ENCODE results near the gene ARHGEF7. TPM values are rescaled to one million over a fixed set of nuclear protein-coding genes. Genes with fewer than 3 reads are reported as not detected.

ARHGEF7 gene
- total RNA-seq, 2 donors from 2014 or later: 117 to 152 TPM

GRCh38 chr13:111344471-111345191 lies 229.5 kb downstream of the ARHGEF7 start:
- no peaks in the 10 kb centered on the region for H3K36me3 ChIP-seq
- ATAC-seq (ENCODE audit: insufficient number of reproducible peaks, low FRiP score, low read depth) (no peak), DNase-seq (ENCODE audit: low spot score) (no peak)
- H3K4me3 ChIP-seq: no peak overlapping the region
- no peaks in the 10 kb centered on the region for H3K27me3 ChIP-seq (replicated peaks; ENCODE audit: insufficient read depth)
- H3K27ac ChIP-seq: no peak overlapping the region
- no peaks in the 10 kb centered on the region for H3K9me3 ChIP-seq
- H3K4me1 ChIP-seq (ENCODE audit: control insufficient read depth in 1 of 2, low read depth in 2 of 2): no peaks in the 10 kb centered on the region
- no peak for TF ChIP-seq CTCF (IDR thresholded peaks at IDR 0.05)

DNA sequence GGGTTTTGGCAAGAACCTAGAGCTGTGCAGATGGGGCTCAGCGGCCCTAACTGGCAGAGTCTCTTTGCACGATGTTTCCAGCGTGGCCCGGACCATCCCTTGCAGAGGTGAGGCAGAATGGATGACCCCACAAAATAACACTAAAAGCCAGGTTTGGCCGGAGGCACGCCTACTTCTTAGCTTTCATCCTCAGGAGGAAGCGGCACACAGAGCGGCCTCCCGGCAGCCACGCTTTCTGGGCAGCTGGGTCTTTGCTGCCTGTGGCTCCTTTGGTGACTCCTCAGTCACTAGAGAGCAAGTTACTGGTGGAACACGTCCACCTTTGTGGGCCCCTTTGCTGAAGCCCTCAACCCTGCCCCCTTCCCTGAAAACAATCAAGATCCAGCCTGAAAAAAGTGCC lies 230.6 kb downstream of the ARHGEF7 start:
- Histone ChIP-seq H3K27ac (no peak overlapping the region), H3K4me3 (no peak overlapping the region), H3K27me3 (replicated peaks; ENCODE audit: insufficient read depth) (no peaks in the 10 kb centered on the region), H3K9me3 (no peaks in the 10 kb centered on the region), H3K4me1 (ENCODE audit: control insufficient read depth in 1 of 2, low read depth in 2 of 2) (no peaks in the 10 kb centered on the region), H3K36me3 (no peaks in the 10 kb centered on the region)
- ATAC-seq (ENCODE audit: insufficient number of reproducible peaks, low FRiP score, low read depth): no peak
- no peak for DNase-seq (ENCODE audit: low spot score)
- no peak for TF ChIP-seq CTCF (IDR thresholded peaks at IDR 0.05)

DNA sequence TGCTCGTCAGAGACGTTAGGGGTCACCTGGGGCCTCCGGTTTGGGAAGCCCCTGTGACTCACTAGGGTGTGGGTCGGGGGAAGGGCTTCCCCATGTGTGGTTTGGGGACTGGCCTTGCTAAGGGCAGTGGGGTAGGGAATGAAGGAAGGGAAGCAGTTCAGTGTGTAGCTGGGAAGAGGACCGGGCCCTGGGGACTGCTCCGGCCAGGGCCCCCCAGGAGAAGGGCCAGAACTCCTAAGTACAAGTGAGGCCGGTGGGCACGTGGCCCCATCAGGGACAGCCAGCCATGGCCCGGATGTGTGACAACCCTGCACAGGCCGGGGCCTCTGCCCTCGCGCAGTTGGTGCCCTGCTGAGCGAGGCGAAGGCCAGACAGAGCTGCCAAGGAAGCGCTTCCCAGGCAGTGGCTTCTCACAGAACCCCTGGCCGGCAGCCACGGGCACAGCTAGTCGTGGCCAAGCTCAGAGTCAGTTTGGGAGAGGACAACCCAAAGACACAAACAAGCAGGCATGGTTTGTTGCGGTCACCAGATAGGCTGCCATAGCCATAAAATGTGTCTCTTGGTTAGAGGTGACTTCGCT lies 231.1 kb downstream of the ARHGEF7 start:
- DNase-seq (ENCODE audit: low spot score) (no peak), ATAC-seq (ENCODE audit: insufficient number of reproducible peaks, low FRiP score, low read depth) (no peak)
- H3K4me1 ChIP-seq (ENCODE audit: control insufficient read depth in 1 of 2, low read depth in 2 of 2): no peaks in the 10 kb centered on the region
- TF ChIP-seq CTCF (IDR thresholded peaks at IDR 0.05): no peak
- H3K36me3 ChIP-seq: no peaks in the 10 kb centered on the region
- no peaks in the 10 kb centered on the region for H3K9me3 ChIP-seq
- H3K4me3 ChIP-seq: no peak overlapping the region
- no peak overlapping the region for H3K27ac ChIP-seq
- H3K27me3 ChIP-seq (replicated peaks; ENCODE audit: insufficient read depth): no peaks in the 10 kb centered on the region

DNA sequence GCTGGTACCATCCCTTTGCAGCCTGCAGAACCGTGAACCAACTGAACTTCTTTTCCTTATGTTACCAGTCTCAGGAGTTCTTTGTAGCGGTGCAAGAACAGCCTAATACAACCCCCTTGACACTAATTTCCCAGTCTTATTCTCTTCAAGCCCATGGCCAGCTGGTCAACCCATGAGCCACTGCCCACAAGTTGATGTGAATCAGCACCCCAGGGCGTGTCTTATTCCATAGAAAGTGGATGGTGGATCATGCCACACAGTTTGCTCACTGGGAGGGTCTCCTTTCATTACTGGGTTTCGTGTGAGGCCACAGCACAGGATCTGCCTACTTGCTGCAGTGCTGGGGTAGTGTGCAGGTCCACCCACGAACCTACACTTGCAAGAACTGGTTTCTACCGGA lies 232.3 kb downstream of the ARHGEF7 start:
- no peak for DNase-seq (ENCODE audit: low spot score)
- ATAC-seq (ENCODE audit: insufficient number of reproducible peaks, low FRiP score, low read depth): no peak
- no peak overlapping the region for H3K4me3 ChIP-seq
- H3K9me3 ChIP-seq: no peaks in the 10 kb centered on the region
- no peaks in the 10 kb centered on the region for H3K36me3 ChIP-seq
- H3K4me1 ChIP-seq (ENCODE audit: control insufficient read depth in 1 of 2, low read depth in 2 of 2): no peaks in the 10 kb centered on the region
- H3K27ac ChIP-seq: no peak overlapping the region
- H3K27me3 ChIP-seq (replicated peaks; ENCODE audit: insufficient read depth): no peaks in the 10 kb centered on the region
- TF ChIP-seq CTCF (IDR thresholded peaks at IDR 0.05): no peak

DNA sequence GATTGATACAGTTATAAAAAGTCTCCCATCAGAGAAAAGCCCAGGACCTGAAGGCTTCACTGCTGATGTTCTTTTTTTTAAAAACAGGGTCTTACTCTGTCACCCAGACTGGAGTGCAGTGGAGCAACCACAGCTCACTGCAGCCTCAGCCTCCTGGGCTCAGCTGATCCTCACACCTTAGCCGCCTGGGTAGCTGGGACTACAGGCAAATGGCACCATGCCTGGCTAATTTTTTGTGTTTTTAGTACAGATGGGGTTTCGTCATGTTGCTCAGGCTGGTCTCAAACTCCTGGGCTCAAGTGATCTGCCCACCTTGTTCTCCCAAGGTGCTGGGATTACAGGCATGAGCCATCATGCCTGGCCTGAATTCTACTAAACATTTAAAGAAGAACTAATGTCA lies 238.4 kb downstream of the ARHGEF7 start:
- Histone ChIP-seq H3K27me3 (replicated peaks; ENCODE audit: insufficient read depth) (no peaks in the 10 kb centered on the region), H3K36me3 (no peaks in the 10 kb centered on the region), H3K27ac (no peak overlapping the region), H3K4me3 (no peak overlapping the region), H3K9me3 (no peaks in the 10 kb centered on the region), H3K4me1 (ENCODE audit: control insufficient read depth in 1 of 2, low read depth in 2 of 2) (no peaks in the 10 kb centered on the region)
- TF ChIP-seq CTCF (IDR thresholded peaks at IDR 0.05): no peak
- no peak for ATAC-seq (ENCODE audit: insufficient number of reproducible peaks, low FRiP score, low read depth)
- no peak for DNase-seq (ENCODE audit: low spot score)

All from thoracic aorta (tissue), 2 donors.